MCF 10A (cell line): ENCODE results near the gene WDR59. TPM values are rescaled to one million over a fixed set of nuclear protein-coding genes. Genes with fewer than 3 reads are reported as not detected.

Source experiments
- BruUV-seq: library from RNA; stranded (reverse); fragments of 400-500 nt; replicated peaks from 2 replicates; lab custom pipeline; 2021; lab: Mats Ljungman, UMichigan
- CTCF ChIA-PET: fragments of 300-600 bp; sonication (Branson Sonifier 250); formaldehyde crosslinking; extraction: SDS; loops from one replicate; lab custom pipeline; 2021; ENCODE audit warnings: antibody characterized with exemption, inconsistent platforms; lab: Yijun Ruan, JAX
- POLR2A ChIA-PET: fragments of 300-600, 350-650 bp; sonication (Branson Sonifier 250); formaldehyde crosslinking; extraction: SDS; loops from one replicate; lab custom pipeline; 2020; ENCODE audit warnings: antibody characterized with exemption, inconsistent platforms; lab: Yijun Ruan, JAX
- DNase-seq: peaks from one replicate; pipeline ENCODE4 v3.0.0-alpha.2; 2018; ENCODE audit not compliant: unreplicated experiment
- H3K27ac Mint-ChIP-seq: one replicate; pipeline ENCODE4 v1.8.0; 2022; ENCODE audit warnings: mild to moderate bottlenecking, low read depth, mixed read lengths; ENCODE audit not compliant: unreplicated experiment
- H3K27me3 Mint-ChIP-seq: one replicate; pipeline ENCODE4 v1.8.0; 2022; ENCODE audit warnings: mixed read lengths; ENCODE audit not compliant: insufficient read depth, unreplicated experiment
- H3K36me3 Mint-ChIP-seq: one replicate; pipeline ENCODE4 v1.8.0; 2022; ENCODE audit warnings: mild to moderate bottlenecking, moderate library complexity, mixed read lengths; ENCODE audit not compliant: insufficient read depth, unreplicated experiment
- H3K4me1 Mint-ChIP-seq: one replicate; pipeline ENCODE4 v1.8.0; 2022; ENCODE audit warnings: mixed read lengths; ENCODE audit not compliant: insufficient read depth, unreplicated experiment
- H3K4me3 Mint-ChIP-seq: one replicate; pipeline ENCODE4 v1.8.0; 2022; ENCODE audit warnings: mild to moderate bottlenecking, moderate library complexity, mixed read lengths; ENCODE audit not compliant: unreplicated experiment
- H3K9me3 Mint-ChIP-seq: one replicate; pipeline ENCODE4 v1.8.0; 2022; ENCODE audit warnings: mixed read lengths; ENCODE audit not compliant: unreplicated experiment
- CTCF ChIP-seq: fragments of 200-600 bp; IDR thresholded peaks from one replicate; pipeline ENCODE4 v1.8.0; 2022; ENCODE audit warnings: antibody characterized with exemption, mild to moderate bottlenecking; ENCODE audit not compliant: unreplicated experiment
- intact Hi-C: fragments of 100-400 bp; cut with micrococcal nuclease; formaldehyde crosslinking; loops from 2 replicates; pipeline ENCODE4 v1.14.1; 2022
- total RNA-seq: library from RNA; stranded (reverse); gene quantifications from 2 replicates; pipeline ENCODE4 v1.2.3, GENCODE V29; 2022

Gene WDR59
- total RNA-seq, 1 experiment from 2014 or later, result 56.1 TPM

- H3K36me3 Mint-ChIP-seq, result peaks cover 62% of the 10 kb centered on the region
- no peaks in the 10 kb centered on the region for H3K4me1 Mint-ChIP-seq
- no peak for TF ChIP-seq CTCF
- H3K27ac Mint-ChIP-seq, result no peak overlapping the region
- no peak for DNase-seq
- no peaks in the 10 kb centered on the region for H3K9me3 Mint-ChIP-seq
- H3K27me3 Mint-ChIP-seq, result no peaks in the 10 kb centered on the region
- intact Hi-C loops, result no loop called here
- ChIA-PET POLR2A (no interaction called here), CTCF (interaction anchor here (1.1 kb wide), 1 partner anchor 218 kb away, joined by 6 read pairs; no protein-coding TSS in a partner anchor)
- BruUV-seq, result no TSS peak
- H3K4me3 Mint-ChIP-seq, result no peak overlapping the region
Measured at GRCh38 chr16:74942566-74942965, 42.4 kb downstream of the WDR59 start.

GRCh38 chr16:74939688-74940087, 45.2 kb downstream of the WDR59 start:
- POLR2A ChIA-PET, result no interaction called here
- Mint-ChIP-seq H3K4me3 (no peak overlapping the region), H3K27me3 (no peaks in the 10 kb centered on the region), H3K9me3 (no peaks in the 10 kb centered on the region), H3K36me3 (peaks cover 52% of the 10 kb centered on the region), H3K27ac (no peak overlapping the region), H3K4me1 (no peaks in the 10 kb centered on the region)
- no TSS peak for BruUV-seq
- DNase-seq, result no peak
- intact Hi-C loops, result no loop called here
- no peak for TF ChIP-seq CTCF
- CTCF ChIA-PET, result interaction anchor here (0.6 kb wide), 1 partner anchor 323 kb away, joined by 4 read pairs; no protein-coding TSS in a partner anchor

- H3K27me3 Mint-ChIP-seq, result no peaks in the 10 kb centered on the region
- peaks cover 42% of the 10 kb centered on the region for H3K36me3 Mint-ChIP-seq
- POLR2A ChIA-PET, result no interaction called here
- H3K4me1 Mint-ChIP-seq, result no peaks in the 10 kb centered on the region
- BruUV-seq, result no TSS peak
- no peaks in the 10 kb centered on the region for H3K9me3 Mint-ChIP-seq
- peak; percentile 66 for DNase-seq
- H3K27ac Mint-ChIP-seq, result no peak overlapping the region
- CTCF ChIA-PET, result interaction anchor here (0.5 kb wide), 2 partner anchors 73 to 475 kb away, joined by 3 to 4 read pairs; no protein-coding TSS in a partner anchor
- no peak overlapping the region for H3K4me3 Mint-ChIP-seq
- intact Hi-C loops, result no loop called here
- no peak for TF ChIP-seq CTCF
Measured at GRCh38 chr16:74936902-74937560, 47.9 kb downstream of the WDR59 start.

GRCh38 chr16:74931445-74931844, 53.5 kb downstream of the WDR59 start:
- no peak for DNase-seq
- H3K27ac Mint-ChIP-seq, result no peak overlapping the region
- no peak overlapping the region for H3K4me3 Mint-ChIP-seq
- no peaks in the 10 kb centered on the region for H3K27me3 Mint-ChIP-seq
- H3K4me1 Mint-ChIP-seq, result no peaks in the 10 kb centered on the region
- no TSS peak for BruUV-seq
- H3K36me3 Mint-ChIP-seq, result peaks cover 57% of the 10 kb centered on the region
- no peaks in the 10 kb centered on the region for H3K9me3 Mint-ChIP-seq
- intact Hi-C loops, result no loop called here
- TF ChIP-seq CTCF, result no peak
- ChIA-PET CTCF (no interaction called here), POLR2A (interaction anchor here (0.7 kb wide), 1 partner anchor 1275 kb away, joined by 3 read pairs; no protein-coding TSS in a partner anchor)
